Kidney tubule cell (primary cell): ENCODE measurements around the gene PAGE1.
"Not testable (repeated sequence)": the region's sequence is repeated elsewhere in the genome, so short reads cannot be mapped to it uniquely, and the experiment has no call there.

Source experiments
- DNase-seq: peaks from one replicate; pipeline ENCODE4 v3.0.0-alpha.2; 2018; ENCODE audit warnings: low spot score

Gene PAGE1

GRCh38 chrX:49695276-49696180 is at the start of gene PAGE1:
TSS of gene PAGE1 (minus strand) at chrX:49695984. CDS start at chrX:49694770, 1,214 bp downstream.
- no peak for DNase-seq

DNA sequence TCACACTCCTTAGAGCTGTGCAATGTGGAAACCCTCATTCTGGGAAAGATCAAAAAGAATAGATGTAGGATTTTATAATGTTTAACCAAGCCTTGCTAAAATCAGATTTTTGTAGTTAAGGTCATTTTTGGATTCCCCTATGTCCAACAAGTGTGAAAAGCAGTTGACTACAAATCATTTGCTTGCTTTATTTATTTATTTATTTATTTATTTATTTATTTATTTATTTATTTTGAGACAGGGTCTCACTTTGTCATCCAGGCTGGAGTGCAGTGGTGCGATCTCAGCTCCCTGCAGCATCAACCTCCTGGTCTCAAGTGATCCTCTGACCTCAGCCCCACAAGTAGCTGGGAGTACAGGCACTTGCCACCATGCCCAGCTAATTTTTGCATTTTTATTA is 45.7 kb upstream of the PAGE1 start:
- DNase-seq = not testable (repeated sequence)

DNA sequence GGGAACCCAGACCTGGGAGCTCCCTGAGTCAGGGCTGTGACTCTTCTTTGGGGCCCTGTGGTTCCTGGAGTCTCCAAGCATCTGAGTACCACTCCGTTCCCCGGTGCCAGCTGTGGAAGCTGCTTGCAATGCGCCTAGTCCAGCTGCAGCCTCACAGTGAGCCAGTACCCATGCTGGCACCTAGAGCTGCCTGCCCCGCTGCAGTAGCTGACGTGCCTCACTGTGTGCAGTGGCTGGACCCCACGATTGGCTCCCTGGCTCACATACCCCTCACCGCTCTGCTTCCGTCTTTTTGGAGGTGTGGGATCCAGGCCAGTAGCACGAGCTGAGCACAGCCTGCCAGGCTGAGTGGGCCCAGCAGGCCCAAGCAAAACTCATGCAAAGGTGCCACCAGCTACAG is 32.1 kb upstream of the PAGE1 start:
- DNase-seq = no peak

DNA sequence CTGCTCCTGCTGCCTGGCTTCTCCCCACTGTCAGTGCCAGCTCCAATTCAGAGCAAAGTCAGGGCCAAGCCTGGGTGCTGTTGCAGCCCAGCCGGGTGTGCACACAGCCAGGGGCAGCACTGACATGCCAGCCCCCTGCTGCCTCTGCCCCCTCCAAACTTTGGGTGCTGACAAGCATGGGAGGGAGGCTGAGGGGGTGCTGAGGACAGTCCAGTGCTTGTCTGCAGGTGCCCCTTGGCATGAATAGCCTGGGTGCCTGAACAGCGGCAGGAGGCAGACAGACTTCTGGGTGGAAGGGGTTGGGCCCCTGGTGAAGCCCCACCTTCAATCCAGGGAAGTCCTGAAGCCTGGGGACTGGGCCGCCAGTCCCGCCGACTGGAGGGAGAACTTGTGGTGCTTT is 31.2 kb upstream of the PAGE1 start:
- no peak for DNase-seq

- no peak for DNase-seq
Observed at GRCh38 chrX:49725923-49726904, 30.4 kb upstream of the PAGE1 start.

- no peak for DNase-seq
Observed at GRCh38 chrX:49725401-49725800, 29.6 kb upstream of the PAGE1 start.

DNA sequence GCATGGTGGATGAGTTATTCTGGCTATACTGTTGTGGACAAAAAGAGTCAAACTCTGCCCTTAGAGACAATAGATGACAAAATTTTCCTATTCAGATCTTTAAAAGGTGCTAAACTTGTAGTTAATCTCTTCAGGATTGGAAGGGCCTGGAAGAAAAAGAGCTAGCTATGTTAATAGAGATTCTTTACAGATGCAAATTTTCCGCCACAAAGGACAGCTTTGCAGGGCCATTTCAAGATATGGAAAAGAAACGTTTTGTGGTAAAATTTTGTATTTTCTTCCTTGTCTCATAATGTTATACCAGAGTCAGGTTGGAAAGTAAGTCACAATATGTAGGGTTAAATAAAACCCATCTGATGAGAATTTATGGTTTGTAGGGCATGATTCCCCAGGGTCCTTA is 24.3 kb upstream of the PAGE1 start:
- DNase-seq = not testable (repeated sequence)

- DNase-seq = no peak
Observed at GRCh38 chrX:49712577-49712976, 16.8 kb upstream of the PAGE1 start.

GRCh38 chrX:49710744-49711319 is 15.0 kb upstream of the PAGE1 start:
- DNase-seq = no peak

GRCh38 chrX:49704691-49705404 is 9.1 kb upstream of the PAGE1 start:
- no peak for DNase-seq

- no peak for DNase-seq
Observed at GRCh38 chrX:49701933-49702332, 6.1 kb upstream of the PAGE1 start.

DNA sequence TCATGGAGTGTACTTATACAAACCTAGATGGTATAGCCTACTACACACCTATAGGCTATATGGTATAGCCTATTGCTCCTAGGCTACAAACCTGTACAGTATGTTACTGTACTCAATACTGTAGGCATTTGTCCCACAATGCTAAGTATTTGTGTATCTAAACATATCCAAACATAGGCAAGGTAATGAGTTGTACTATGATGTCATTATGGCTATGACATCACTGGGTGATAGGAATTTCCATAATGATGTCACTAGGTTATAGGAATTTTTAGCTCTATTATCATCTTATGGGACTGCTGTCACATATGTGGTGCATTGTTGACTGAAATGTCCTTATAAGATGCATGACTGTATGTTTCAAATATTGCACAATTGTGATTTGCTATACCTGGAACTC is 5.5 kb upstream of the PAGE1 start:
- no peak for DNase-seq

DNA sequence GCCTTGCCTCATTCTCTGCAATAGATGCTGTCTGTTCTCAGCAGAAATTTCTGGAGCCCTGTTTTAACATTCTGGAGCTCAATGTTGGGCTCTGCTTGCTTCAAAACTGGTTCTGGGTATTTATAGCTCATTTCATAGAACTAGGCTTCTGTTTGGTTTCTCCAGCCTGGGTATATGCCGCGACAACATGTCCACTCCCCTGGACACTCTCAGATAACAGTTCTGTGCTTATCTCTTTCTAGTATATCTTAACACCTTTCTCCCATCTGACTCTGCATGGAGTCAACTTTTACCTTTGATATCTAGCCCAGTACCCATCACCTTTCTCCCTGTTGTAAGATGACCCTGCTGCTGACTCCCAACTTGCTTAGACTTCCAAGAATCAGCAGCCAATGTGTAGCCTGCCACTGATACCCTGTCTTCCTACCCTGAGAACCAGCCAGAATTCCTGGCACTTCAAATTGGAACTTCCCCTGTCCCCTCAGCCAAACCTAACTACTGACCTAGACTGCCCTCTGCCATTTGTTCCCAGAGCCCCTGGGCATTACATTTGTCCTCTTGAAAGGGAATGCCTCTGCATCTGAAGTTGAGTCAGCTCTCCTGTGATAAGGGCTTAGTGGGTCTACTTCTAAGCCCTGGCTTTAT is 20.6 kb downstream of the PAGE1 start:
- no peak for DNase-seq

DNA sequence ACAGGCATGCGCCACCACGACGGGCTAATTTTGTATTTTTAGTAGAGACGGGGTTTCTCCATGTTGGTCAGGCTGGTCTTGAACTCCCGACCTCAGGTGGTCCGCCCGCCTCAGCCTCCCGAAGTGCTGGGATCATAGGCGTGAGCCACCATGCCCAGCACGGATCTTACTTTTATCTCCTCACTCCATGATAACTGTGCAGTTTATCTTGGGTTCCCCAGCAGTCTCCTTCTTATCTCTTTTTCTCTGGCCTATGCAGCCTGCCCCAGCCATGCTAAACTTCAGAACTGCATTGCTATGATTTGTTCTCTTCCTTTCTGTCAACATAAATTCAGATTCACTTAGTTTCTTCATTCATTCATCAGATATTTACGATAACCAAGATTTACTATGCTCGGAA is 22.4 kb downstream of the PAGE1 start:
- no peak for DNase-seq

DNA sequence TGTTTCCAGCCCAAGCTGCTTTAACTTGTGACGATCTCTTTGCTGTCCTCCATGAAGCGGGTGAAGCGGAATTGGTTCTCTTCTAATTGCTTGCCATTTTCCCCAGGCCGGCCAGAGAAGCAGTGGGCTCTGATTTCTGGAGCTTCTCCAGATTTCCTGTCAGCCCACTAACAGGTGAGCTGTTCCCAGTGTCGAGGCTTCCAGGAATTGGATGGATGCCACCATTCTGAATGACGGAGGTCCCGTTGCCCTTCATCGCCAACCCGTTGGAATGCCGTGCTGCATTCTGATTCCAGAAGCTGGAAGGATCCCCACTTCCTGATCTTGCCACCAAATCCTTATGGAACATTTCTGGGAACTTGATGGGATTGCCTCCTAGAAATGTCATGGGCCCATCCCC is 31.0 kb downstream of the PAGE1 start:
- DNase-seq = no peak

DNA sequence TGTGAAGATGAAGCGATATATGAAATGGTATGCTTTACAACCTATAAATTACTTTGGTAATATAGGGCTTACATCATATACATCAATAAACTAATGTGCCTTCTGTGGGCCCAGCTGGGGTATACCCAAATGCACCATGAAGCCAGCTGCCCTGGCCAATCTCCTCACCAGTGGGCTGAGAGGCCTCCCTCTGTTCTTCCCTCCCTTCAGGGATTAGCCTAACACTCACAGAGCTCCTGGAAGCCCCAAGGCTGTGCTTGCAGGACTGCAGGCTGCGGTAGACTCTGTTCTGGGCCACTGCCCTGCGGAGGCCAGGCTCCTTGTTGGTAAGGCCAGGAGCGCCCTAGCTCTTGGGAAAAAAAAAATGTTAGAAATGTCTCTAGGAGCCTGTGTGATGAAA is 33.9 kb downstream of the PAGE1 start:
- DNase-seq = no peak

GRCh38 chrX:49659771-49660170 is 36.0 kb downstream of the PAGE1 start:
- no peak for DNase-seq

DNA sequence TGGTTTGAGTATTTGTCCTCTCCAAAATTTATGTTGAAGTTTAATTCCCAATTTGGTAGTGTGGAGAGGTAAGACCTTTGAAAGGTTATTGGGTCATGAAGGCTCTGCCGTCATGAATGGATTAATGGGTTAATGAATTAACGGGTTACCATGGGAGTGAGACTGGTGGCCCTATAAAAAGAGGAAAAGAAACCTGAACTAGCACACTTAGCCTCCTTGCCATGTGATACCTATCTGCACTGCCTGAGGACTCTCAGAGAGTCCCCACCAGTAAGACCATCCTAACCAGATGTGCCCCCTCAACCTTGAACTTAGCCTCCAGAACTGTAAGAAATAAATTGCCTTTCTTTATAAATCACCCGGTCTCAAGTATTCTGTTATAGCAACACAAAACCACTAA is 39.3 kb downstream of the PAGE1 start:
- DNase-seq = no peak

DNA sequence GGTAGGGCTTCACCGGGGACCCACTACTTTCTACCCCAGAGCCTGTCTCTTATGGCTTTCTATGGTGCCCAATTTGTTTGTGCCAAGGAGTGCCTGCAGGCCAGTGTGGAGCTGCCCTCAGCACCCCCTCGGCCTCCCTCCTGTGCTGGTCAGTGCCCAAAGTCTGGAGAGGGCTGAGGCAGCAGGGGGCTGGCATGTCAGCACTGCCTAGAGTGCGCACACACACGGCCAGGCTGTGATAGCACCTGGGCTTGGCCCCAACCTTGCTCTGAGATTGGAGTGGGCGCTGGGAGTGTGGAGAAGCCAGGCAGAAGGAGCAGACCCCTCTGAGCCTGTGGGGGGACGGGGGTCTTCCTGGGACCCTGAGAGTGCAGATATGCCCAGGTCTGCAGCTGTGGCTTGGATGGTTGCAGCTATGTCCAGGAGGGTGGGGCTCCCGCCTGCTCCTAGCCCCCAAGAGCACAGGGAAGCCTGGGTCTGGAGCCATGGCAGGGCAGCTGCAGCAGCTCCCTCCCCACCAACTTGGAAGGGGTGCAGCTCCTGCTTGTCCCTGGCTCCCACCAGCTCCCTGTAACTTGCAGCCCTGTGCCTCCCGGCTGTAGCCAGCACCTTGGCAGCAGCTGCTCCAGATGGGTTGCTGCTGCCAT is 50.7 kb downstream of the PAGE1 start:
- no peak for DNase-seq
